ENCODE measurements around the gene KEL.

The KEL gene

DNA sequence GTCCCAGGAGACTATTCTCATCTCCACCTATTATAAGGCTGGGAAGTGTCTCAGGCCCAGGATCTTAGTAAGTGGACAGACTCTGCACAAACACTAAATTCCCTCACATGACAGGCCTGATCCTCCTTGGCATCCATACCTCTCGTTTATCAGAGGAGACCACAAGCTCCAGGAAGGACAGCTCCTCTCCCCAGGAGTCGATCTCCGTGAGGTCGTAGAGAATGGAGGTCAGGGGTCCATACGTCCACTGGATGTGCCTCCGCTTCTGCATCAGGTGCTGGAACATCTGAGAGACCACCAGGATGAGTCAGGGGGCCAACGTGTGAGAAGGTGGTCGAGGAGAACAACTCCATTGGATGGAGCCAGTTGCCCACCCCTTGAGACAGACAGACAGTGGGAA, 34.2 kb downstream of the KEL start:
- TF ChIP-seq YY1 (IDR thresholded peaks at IDR 0.05; ENCODE audit: insufficient read depth, insufficient read length) (no peak), SUZ12 (IDR thresholded peaks at IDR 0.05; ENCODE audit: extremely low read depth, insufficient read depth, insufficient read length) (no peak), ZNF274 (IDR thresholded peaks at IDR 0.05; ENCODE audit: low read depth, low read length) (no peak)
- no peaks in the 10 kb centered on the region for H3K9me3 ChIP-seq (ENCODE audit: insufficient read depth, low read length)
- H3K36me3 ChIP-seq (ENCODE audit: insufficient read depth, insufficient read length, low read length) = no peaks in the 10 kb centered on the region
- DNase-seq (ENCODE audit: low read depth, low spot score) = no peak
- no peak overlapping the region for H3K4me3 ChIP-seq (ENCODE audit: insufficient read length, low read depth)
- no peaks in the 10 kb centered on the region for H3K27me3 ChIP-seq (ENCODE audit: insufficient read depth, insufficient read length)
- H3K9ac ChIP-seq (ENCODE audit: insufficient read length, low read depth) = no peak overlapping the region
- H3K4me1 ChIP-seq (ENCODE audit: insufficient read depth, insufficient read length) = no peaks in the 10 kb centered on the region

DNA sequence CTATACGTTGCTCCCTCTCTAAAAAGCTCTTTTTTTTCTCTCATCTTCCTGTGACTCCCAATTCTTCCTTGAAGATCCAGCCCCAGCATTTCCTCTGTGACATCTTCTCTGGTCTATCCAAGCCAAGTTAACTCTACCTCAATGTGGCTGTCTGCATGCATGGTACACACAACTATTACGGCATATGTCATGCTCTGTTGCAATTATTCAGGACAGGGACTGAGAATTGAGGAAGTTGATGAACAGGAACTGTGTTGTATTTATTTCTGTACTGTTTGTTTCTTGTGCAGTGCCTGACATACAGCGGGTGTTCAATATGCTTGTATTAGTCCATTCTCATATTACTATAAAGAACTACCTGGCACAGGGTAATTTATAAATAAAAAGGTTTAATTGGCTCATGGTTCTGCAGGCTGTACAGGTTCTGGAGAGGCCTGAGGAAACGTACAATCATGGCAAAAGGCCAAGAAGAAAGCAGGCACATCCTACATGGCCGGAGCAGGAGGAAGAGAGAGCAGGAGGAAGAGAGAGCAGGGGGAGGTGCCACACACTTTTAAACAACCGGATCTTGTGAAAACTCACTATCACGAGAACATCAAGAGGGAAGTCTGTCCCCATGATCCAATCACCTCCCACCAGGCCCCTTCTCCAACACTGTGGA, 34.9 kb downstream of the KEL start:
- DNase-seq (ENCODE audit: low read depth, low spot score) = no peak
- Histone ChIP-seq H3K27me3 (ENCODE audit: insufficient read depth, insufficient read length) (no peaks in the 10 kb centered on the region), H3K4me1 (ENCODE audit: insufficient read depth, insufficient read length) (no peaks in the 10 kb centered on the region), H3K9ac (ENCODE audit: insufficient read length, low read depth) (no peak overlapping the region), H3K9me3 (ENCODE audit: insufficient read depth, low read length) (no peaks in the 10 kb centered on the region), H3K4me3 (ENCODE audit: insufficient read length, low read depth) (no peak overlapping the region), H3K36me3 (ENCODE audit: insufficient read depth, insufficient read length, low read length) (no peaks in the 10 kb centered on the region)
- TF ChIP-seq YY1 (IDR thresholded peaks at IDR 0.05; ENCODE audit: insufficient read depth, insufficient read length) (no peak), ZNF274 (IDR thresholded peaks at IDR 0.05; ENCODE audit: low read depth, low read length) (no peak), SUZ12 (IDR thresholded peaks at IDR 0.05; ENCODE audit: extremely low read depth, insufficient read depth, insufficient read length) (no peak)

DNA sequence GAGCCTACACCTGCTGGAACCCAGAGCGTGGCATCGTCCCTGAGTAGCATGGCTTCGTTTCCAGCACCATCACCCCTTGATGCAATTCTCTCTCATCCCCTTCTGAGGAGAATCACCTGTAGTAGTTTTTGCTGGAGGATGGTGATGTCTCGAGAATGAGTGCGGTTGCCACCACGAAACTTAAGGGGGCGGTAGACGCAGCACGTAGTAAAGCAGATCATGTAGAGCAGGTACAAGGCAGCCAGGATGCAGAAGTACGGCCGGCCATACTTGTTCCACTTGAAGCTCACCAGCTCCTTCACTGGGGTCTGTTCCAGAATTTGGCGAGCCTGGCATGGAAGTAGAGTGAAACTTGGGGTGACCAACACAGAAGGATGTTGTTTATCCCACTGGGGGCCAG, 36.8 kb downstream of the KEL start:
- TF ChIP-seq SUZ12 (IDR thresholded peaks at IDR 0.05; ENCODE audit: extremely low read depth, insufficient read depth, insufficient read length) (no peak), ZNF274 (IDR thresholded peaks at IDR 0.05; ENCODE audit: low read depth, low read length) (no peak), YY1 (IDR thresholded peaks at IDR 0.05; ENCODE audit: insufficient read depth, insufficient read length) (no peak)
- Histone ChIP-seq H3K4me1 (ENCODE audit: insufficient read depth, insufficient read length) (no peaks in the 10 kb centered on the region), H3K27me3 (ENCODE audit: insufficient read depth, insufficient read length) (no peaks in the 10 kb centered on the region), H3K9ac (ENCODE audit: insufficient read length, low read depth) (no peak overlapping the region), H3K36me3 (ENCODE audit: insufficient read depth, insufficient read length, low read length) (no peaks in the 10 kb centered on the region), H3K4me3 (ENCODE audit: insufficient read length, low read depth) (no peak overlapping the region), H3K9me3 (ENCODE audit: insufficient read depth, low read length) (no peaks in the 10 kb centered on the region)
- DNase-seq (ENCODE audit: low read depth, low spot score) = no peak

DNA sequence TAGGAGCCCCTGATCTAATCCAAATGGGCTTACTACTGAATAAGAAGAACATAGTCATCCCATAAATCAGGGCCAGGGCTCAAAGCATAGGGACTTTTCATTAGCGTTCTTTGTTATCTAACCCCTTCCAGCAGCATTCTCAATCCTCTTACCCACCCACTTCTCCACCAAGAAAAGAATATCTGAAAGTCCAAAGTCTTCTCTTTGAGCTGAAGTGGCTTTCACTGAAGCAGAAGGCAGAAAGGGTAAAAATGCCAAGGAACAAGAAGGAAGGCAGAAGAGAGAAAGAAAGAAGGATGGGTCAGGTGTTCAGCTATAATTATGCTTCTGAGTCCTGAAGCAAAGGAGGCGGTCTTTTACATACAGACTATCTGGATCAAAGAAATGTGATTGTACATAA, 38.8 kb downstream of the KEL start:
- no peak for DNase-seq (ENCODE audit: low read depth, low spot score)
- H3K4me1 ChIP-seq (ENCODE audit: insufficient read depth, insufficient read length) = no peaks in the 10 kb centered on the region
- H3K27me3 ChIP-seq (ENCODE audit: insufficient read depth, insufficient read length) = no peaks in the 10 kb centered on the region
- H3K36me3 ChIP-seq (ENCODE audit: insufficient read depth, insufficient read length, low read length) = no peaks in the 10 kb centered on the region
- H3K9ac ChIP-seq (ENCODE audit: insufficient read length, low read depth) = no peak overlapping the region
- H3K9me3 ChIP-seq (ENCODE audit: insufficient read depth, low read length) = no peaks in the 10 kb centered on the region
- TF ChIP-seq SUZ12 (IDR thresholded peaks at IDR 0.05; ENCODE audit: extremely low read depth, insufficient read depth, insufficient read length) (no peak), YY1 (IDR thresholded peaks at IDR 0.05; ENCODE audit: insufficient read depth, insufficient read length) (no peak), ZNF274 (IDR thresholded peaks at IDR 0.05; ENCODE audit: low read depth, low read length) (no peak)
- H3K4me3 ChIP-seq (ENCODE audit: insufficient read length, low read depth) = no peak overlapping the region

DNA sequence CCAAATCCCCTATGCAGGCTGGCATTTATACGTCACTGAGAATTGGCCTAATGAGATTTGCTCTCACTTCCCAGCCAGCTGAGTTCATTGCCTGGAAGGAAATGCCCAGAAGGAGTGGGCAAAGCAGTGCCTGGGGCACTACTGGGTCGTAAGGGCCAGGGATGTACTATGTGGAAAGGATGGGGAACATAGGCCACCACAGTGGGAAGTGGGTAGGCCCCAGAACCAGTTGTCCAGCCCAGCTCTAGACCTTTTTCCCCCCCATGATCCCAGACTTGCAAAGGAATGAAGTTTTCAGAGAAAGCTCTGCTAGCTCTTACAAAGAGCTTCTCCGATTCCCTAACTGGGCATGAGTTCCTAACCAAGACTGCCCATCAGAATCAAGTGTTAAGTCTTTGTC, 42.5 kb downstream of the KEL start:
- no peak for TF ChIP-seq ZNF274 (IDR thresholded peaks at IDR 0.05; ENCODE audit: low read depth, low read length)
- TF ChIP-seq SUZ12 (IDR thresholded peaks at IDR 0.05; ENCODE audit: extremely low read depth, insufficient read depth, insufficient read length) = no peak
- no peak for TF ChIP-seq YY1 (IDR thresholded peaks at IDR 0.05; ENCODE audit: insufficient read depth, insufficient read length)
- no peaks in the 10 kb centered on the region for H3K9me3 ChIP-seq (ENCODE audit: insufficient read depth, low read length)
- no peak overlapping the region for H3K4me3 ChIP-seq (ENCODE audit: insufficient read length, low read depth)
- no peaks in the 10 kb centered on the region for H3K4me1 ChIP-seq (ENCODE audit: insufficient read depth, insufficient read length)
- H3K27me3 ChIP-seq (ENCODE audit: insufficient read depth, insufficient read length) = no peaks in the 10 kb centered on the region
- H3K9ac ChIP-seq (ENCODE audit: insufficient read length, low read depth) = no peak overlapping the region
- no peaks in the 10 kb centered on the region for H3K36me3 ChIP-seq (ENCODE audit: insufficient read depth, insufficient read length, low read length)
- DNase-seq (ENCODE audit: low read depth, low spot score) = no peak

DNA sequence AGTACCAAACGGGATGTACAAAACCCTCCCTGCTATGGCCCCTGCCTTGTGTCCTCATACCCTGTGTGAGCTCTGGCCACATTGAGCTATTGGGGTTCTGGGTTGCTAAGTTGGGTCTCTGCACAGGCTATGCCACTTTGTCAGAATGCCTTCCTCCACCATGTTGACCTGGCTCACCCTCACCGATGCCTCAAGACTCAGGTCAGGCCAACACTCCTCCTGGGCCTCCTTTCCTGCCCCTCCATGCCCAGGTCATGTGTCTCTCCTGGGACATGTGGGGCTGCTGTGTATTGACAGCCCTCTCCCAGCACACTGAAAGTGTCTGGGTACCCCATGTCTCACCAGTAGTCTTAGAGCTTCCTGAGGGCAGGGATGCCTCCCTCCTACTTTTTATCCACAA, 43.3 kb downstream of the KEL start:
- no peak for DNase-seq (ENCODE audit: low read depth, low spot score)
- Histone ChIP-seq H3K36me3 (ENCODE audit: insufficient read depth, insufficient read length, low read length) (no peaks in the 10 kb centered on the region), H3K9ac (ENCODE audit: insufficient read length, low read depth) (no peak overlapping the region), H3K4me1 (ENCODE audit: insufficient read depth, insufficient read length) (no peaks in the 10 kb centered on the region), H3K9me3 (ENCODE audit: insufficient read depth, low read length) (no peaks in the 10 kb centered on the region), H3K27me3 (ENCODE audit: insufficient read depth, insufficient read length) (no peaks in the 10 kb centered on the region), H3K4me3 (ENCODE audit: insufficient read length, low read depth) (no peak overlapping the region)
- no peak for TF ChIP-seq YY1 (IDR thresholded peaks at IDR 0.05; ENCODE audit: insufficient read depth, insufficient read length)
- TF ChIP-seq ZNF274 (IDR thresholded peaks at IDR 0.05; ENCODE audit: low read depth, low read length) = no peak
- no peak for TF ChIP-seq SUZ12 (IDR thresholded peaks at IDR 0.05; ENCODE audit: extremely low read depth, insufficient read depth, insufficient read length)

DNA sequence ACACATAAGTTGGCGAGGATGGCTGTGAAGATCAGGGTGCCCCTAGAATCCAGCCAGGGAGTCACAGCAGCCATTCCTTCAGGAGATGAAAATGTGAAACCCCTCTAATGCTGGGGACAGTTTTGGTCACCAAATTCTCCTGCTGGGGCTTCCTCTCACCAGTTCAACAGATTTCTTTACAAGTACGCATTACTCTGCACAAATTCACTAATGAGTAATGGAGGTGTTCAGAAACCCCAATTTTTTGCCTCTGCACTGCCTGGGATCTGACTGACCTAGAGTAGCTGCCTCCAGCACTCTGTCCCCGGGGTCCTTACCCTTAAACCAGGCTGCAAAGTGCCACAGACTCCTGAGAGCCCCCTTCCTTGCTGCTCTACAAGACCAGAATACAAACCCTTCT, 44.7 kb downstream of the KEL start:
- DNase-seq (ENCODE audit: low read depth, low spot score) = no peak
- TF ChIP-seq YY1 (IDR thresholded peaks at IDR 0.05; ENCODE audit: insufficient read depth, insufficient read length) (no peak), ZNF274 (IDR thresholded peaks at IDR 0.05; ENCODE audit: low read depth, low read length) (no peak), SUZ12 (IDR thresholded peaks at IDR 0.05; ENCODE audit: extremely low read depth, insufficient read depth, insufficient read length) (no peak)
- Histone ChIP-seq H3K9me3 (ENCODE audit: insufficient read depth, low read length) (no peaks in the 10 kb centered on the region), H3K4me3 (ENCODE audit: insufficient read length, low read depth) (no peak overlapping the region), H3K36me3 (ENCODE audit: insufficient read depth, insufficient read length, low read length) (no peaks in the 10 kb centered on the region), H3K4me1 (ENCODE audit: insufficient read depth, insufficient read length) (no peaks in the 10 kb centered on the region), H3K27me3 (ENCODE audit: insufficient read depth, insufficient read length) (no peaks in the 10 kb centered on the region), H3K9ac (ENCODE audit: insufficient read length, low read depth) (no peak overlapping the region)
